Naive B cell (primary cell): ENCODE measurements around the gene CREBBP. TPM values are rescaled to one million over a fixed set of nuclear protein-coding genes. Genes with fewer than 3 reads are reported as not detected.

ENCODE experiments used
- ATAC-seq, 2 donors: fragments of 150-1000 bp; cut with Tn5 transposase; 2 replicates each; pipeline ENCODE4 v1.10.0; 2021; ENCODE audit warnings: low read depth in 2 of 2, mild to moderate bottlenecking in 2 of 2, moderate library complexity in 2 of 2
- DNase-seq: peaks from one replicate; pipeline ENCODE4 v3.0.0; 2022
- H3K27ac Mint-ChIP-seq, 6 donors: one replicate each; pipeline ENCODE4 v1.8.0; 2020 to 2022; ENCODE audit warnings: mild to moderate bottlenecking in 6 of 6, mixed read lengths in 6 of 6, moderate library complexity in 5 of 6, inconsistent platforms in 2 of 6
- H3K27me3 Mint-ChIP-seq, 3 donors: one replicate each; pipeline ENCODE4 v1.8.0; 2021 to 2022; ENCODE audit warnings: mixed read lengths in 3 of 3, mild to moderate bottlenecking in 1 of 3
- H3K36me3 Mint-ChIP-seq, 2 donors: one replicate each; pipeline ENCODE4 v1.8.0; 2020 to 2022; ENCODE audit warnings: mixed read lengths in 2 of 2, inconsistent platforms in 1 of 2, mild to moderate bottlenecking in 1 of 2
- H3K4me1 Mint-ChIP-seq, 3 donors: one replicate each; pipeline ENCODE4 v1.8.0; 2020 to 2022; ENCODE audit warnings: mixed read lengths in 3 of 3, inconsistent platforms in 1 of 3, mild to moderate bottlenecking in 1 of 3, moderate library complexity in 1 of 3
- H3K4me3 Mint-ChIP-seq, 8 donors: one replicate each; pipeline ENCODE4 v1.8.0; 2020 to 2022; ENCODE audit warnings: mild to moderate bottlenecking in 8 of 8, mixed read lengths in 8 of 8, moderate library complexity in 8 of 8, inconsistent platforms in 2 of 8
- H3K9me3 Mint-ChIP-seq, 7 donors: one replicate each; pipeline ENCODE4 v1.8.0; 2020 to 2022; ENCODE audit warnings: mixed read lengths in 7 of 7, mild to moderate bottlenecking in 5 of 7, inconsistent platforms in 2 of 7, moderate library complexity in 1 of 7
- polyA plus RNA-seq, 6 donors: library from polyadenylated mRNA; unstranded; fragments of 300-500 nt; fragmentation: Illumina TruSeq; gene quantifications; one replicate each; pipeline ENCODE4 v1.2.3, GENCODE V29; 2021; ENCODE audit warnings: low read depth in 6 of 6

The CREBBP gene
- polyA plus RNA-seq, 6 donors from 2014 or later, result 2.6 to 23.5 (median 7.2) TPM

GRCh38 chr16:3839402-3840184 is 40.9 kb downstream of the CREBBP start:
- Mint-ChIP-seq H3K27me3 (no peaks in the 10 kb centered on the region), H3K4me3 (no peak overlapping the region), H3K27ac (peak overlapping the region in 1 of 6 donors; percentile 23), H3K36me3 (peaks cover 0 to 1% of the 10 kb centered on the region in 2 donors), H3K4me1 (peaks cover 26 to 54% (median 31%) of the 10 kb centered on the region in 3 donors), H3K9me3 (no peaks in the 10 kb centered on the region)
- DNase-seq (no peak), ATAC-seq (no peak)

DNA sequence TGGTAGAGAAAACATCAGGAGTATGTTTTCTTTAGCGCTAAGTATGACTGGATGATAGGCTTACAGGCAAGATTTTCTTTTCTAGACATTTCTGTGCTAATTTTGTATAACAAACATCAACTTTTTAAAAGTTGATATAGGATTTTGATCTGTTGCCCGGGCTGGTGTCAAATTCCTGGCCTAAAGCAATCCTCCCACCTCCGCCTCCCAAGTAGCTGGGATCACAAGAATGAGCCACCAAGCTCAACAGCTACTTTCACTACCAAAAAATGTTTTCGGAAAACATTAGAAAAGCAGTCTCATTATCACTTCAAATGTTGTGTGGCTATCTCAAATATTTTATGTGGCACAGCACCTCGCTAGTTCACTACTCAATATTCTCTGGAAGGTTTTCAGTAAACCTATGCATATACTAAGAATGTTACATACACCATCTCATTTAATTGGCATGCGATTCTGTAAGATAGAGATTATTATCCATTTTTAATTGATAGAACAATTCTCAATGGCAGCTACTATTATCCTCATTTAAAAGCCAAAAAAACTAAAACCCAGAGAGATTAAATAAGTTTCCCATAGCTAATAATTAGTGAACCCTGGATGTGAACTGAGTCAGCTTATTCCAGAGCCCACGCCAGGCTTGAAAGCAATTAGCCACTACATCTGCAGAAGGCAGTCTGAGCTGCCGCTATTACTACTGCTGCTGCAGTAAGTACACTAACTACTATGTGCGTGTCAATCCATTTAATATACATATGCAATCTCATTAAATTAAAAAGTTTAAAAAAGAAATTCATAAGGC is 41.7 kb downstream of the CREBBP start:
- peak overlapping the region in 2 of 6 donors; percentile 23 to 50 for H3K27ac Mint-ChIP-seq
- H3K4me3 Mint-ChIP-seq, result no peak overlapping the region
- no peak for DNase-seq
- H3K4me1 Mint-ChIP-seq, result peaks cover 29 to 57% (median 36%) of the 10 kb centered on the region in 3 donors
- H3K36me3 Mint-ChIP-seq, result peaks cover 0 to 8% of the 10 kb centered on the region in 2 donors
- H3K9me3 Mint-ChIP-seq, result peaks cover 0 to 1% (median 0%) of the 10 kb centered on the region in 7 donors
- H3K27me3 Mint-ChIP-seq, result no peaks in the 10 kb centered on the region
- ATAC-seq, result no peak

GRCh38 chr16:3837851-3838586 is 42.5 kb downstream of the CREBBP start:
- Mint-ChIP-seq H3K27me3 (no peaks in the 10 kb centered on the region), H3K4me3 (no peak overlapping the region), H3K4me1 (peaks cover 33 to 56% (median 44%) of the 10 kb centered on the region in 3 donors), H3K9me3 (peaks cover 0 to 9% (median 5%) of the 10 kb centered on the region in 7 donors), H3K36me3 (peaks cover 0 to 16% of the 10 kb centered on the region in 2 donors), H3K27ac (peak overlapping the region in 2 of 6 donors; percentile 23 to 78)
- ATAC-seq (no peak), DNase-seq (no peak)

DNA sequence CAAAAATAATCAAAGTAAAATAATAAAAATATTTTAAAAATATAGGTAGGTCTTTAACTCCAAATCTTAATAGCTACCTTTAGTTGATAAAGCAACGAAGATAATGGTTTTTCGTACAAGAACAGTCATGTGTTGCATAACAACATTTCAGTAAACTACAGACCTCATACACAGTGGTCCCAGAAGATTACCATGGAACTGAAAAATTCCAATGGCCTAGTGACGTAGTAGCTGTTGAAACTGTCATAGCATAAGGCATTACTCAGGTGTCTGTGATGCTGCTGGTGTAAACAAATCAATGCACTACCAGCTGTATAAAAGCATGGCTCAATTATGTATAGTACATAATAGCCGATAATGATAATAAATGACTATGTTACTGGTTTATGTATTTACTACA is 43.9 kb downstream of the CREBBP start:
- no peaks in the 10 kb centered on the region for H3K27me3 Mint-ChIP-seq

GRCh38 chr16:3835089-3835602 is 45.4 kb downstream of the CREBBP start:
- Mint-ChIP-seq H3K4me1 (peaks cover 27 to 53% (median 30%) of the 10 kb centered on the region in 3 donors), H3K4me3 (no peak overlapping the region), H3K27me3 (no peaks in the 10 kb centered on the region), H3K27ac (no peak overlapping the region), H3K9me3 (peaks cover 0 to 17% (median 11%) of the 10 kb centered on the region in 7 donors), H3K36me3 (peaks cover 0 to 24% of the 10 kb centered on the region in 2 donors)
- DNase-seq, result no peak
- ATAC-seq, result no peak

More for the DNA sequence above, 43.9 kb downstream of the CREBBP start:
- Mint-ChIP-seq H3K4me1 (peaks cover 27 to 49% (median 37%) of the 10 kb centered on the region in 3 donors), H3K4me3 (no peak overlapping the region), H3K27ac (no peak overlapping the region), H3K36me3 (peaks cover 0 to 24% of the 10 kb centered on the region in 2 donors), H3K9me3 (peaks cover 0 to 17% (median 11%) of the 10 kb centered on the region in 7 donors)
- DNase-seq, result no peak
- no peak for ATAC-seq

GRCh38 chr16:3832668-3833067 is 47.8 kb downstream of the CREBBP start:
- ATAC-seq (no peak), DNase-seq (no peak)
- H3K4me1 Mint-ChIP-seq, result peaks cover 22 to 51% (median 31%) of the 10 kb centered on the region in 3 donors
- H3K27ac Mint-ChIP-seq, result peak overlapping the region in 2 of 6 donors; percentile 27 to 37
- no peak overlapping the region for H3K4me3 Mint-ChIP-seq
- peaks cover 0 to 17% (median 11%) of the 10 kb centered on the region in 7 donors for H3K9me3 Mint-ChIP-seq
- peaks cover 0 to 24% of the 10 kb centered on the region in 2 donors for H3K36me3 Mint-ChIP-seq
- H3K27me3 Mint-ChIP-seq, result no peaks in the 10 kb centered on the region

DNA sequence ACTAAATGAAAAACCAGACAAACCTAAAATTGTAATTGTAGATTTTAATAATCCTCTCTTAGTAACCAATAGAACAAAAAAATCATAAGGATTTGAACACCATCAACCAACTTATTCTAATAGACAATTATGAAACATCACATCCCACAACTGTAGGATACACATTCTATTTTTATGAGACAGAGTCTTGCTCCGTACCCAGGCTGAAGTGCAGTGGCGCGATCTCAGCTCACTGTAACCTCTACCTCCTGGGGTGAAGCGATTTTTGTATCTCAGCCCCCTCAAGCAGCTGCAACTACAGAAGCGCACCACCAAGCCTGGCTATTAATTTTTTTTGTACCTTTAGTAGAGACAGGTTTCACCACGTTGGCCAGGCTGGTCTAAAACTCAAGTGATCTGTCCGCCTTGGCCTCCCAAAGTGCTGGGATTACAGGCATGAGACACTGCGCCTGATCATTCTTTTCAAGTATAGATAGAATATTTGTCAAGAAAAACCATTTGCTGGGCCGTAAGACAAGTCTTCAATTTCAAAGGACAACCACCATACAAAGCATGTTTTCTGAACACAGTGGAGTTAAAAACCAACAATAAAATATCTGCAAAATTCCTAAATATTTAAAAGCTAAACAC is 49.8 kb downstream of the CREBBP start:
- H3K4me3 Mint-ChIP-seq, result no peak overlapping the region
- no peak for DNase-seq
- ATAC-seq, result no peak
- peaks cover 0 to 17% (median 11%) of the 10 kb centered on the region in 7 donors for H3K9me3 Mint-ChIP-seq
- H3K4me1 Mint-ChIP-seq, result peaks cover 32 to 63% (median 43%) of the 10 kb centered on the region in 3 donors
- H3K27me3 Mint-ChIP-seq, result no peaks in the 10 kb centered on the region
- H3K27ac Mint-ChIP-seq, result no peak overlapping the region
- H3K36me3 Mint-ChIP-seq, result peaks cover 0 to 24% of the 10 kb centered on the region in 2 donors

DNA sequence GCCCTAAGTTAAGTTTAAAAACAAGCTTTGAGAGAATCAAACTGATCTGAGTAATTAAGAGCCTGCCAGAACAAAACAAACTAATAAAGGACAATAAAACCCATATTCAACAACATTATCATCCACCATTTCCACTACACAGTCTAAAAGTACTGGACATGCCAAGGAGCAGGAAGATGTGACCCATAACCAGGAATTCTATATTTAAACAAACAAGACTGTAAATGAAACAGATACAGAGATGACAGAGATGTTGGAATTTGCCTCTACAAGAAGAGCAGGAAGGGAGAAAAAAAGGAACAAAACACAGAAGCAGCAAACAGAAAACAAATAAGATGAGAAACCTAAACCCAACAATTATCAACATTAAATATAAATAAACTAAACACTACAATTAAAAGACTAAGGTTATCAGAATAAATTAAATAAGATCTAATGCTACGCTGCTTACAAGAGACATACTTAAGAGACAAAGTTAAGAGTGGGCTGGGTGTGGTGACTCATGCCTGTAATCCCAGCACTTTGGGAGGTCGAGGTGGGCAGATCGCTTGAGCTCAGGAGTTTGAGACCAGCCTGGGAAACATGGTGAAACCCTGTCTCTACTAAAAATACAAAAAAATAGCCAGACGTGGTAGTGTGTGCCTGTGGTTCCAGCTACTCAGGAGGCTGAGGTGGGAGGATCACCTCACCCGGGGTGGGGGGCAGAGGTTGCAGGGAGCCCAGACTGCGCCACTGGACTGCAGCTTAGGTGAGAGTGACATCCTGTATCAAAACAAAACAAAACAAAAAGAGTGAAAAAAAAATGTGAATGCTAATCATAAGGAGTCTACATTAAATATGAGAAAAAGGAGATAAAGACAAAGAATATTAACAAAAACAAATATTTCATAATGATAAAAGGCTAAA is 50.6 kb downstream of the CREBBP start:
- Mint-ChIP-seq H3K27ac (peak overlapping the region in 5 of 6 donors; percentile 14 to 60 (median 42)), H3K36me3 (peaks cover 0 to 24% of the 10 kb centered on the region in 2 donors), H3K4me1 (peaks cover 38 to 70% (median 52%) of the 10 kb centered on the region in 3 donors), H3K9me3 (peaks cover 0 to 17% (median 11%) of the 10 kb centered on the region in 7 donors), H3K27me3 (no peaks in the 10 kb centered on the region), H3K4me3 (peak overlapping the region in 1 of 8 donors; percentile 35)
- DNase-seq, result no peak
- no peak for ATAC-seq

DNA sequence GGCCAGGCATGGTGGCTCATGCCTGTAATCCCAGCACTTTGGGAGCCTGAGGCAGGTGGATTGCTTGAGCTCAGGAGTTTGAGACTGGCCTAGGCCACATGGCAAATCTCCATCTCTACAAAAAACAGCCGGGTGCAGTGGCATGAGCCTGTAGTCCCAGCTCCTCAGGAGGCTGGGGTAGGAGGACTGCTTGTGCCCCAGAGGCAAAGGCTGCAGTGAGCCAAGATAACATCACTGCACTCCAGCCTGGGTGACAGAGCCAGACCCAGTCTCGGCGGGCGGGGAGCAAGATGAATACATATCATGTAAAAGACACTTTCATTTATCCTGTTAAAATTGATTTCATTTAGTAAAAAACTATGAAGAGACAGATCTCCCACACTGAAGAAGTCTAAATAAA is 54.6 kb downstream of the CREBBP start:
- Mint-ChIP-seq H3K27ac (peak overlapping the region in 4 of 6 donors; percentile 36 to 48 (median 40)), H3K4me1 (peaks cover 52 to 89% (median 73%) of the 10 kb centered on the region in 3 donors), H3K9me3 (no peaks in the 10 kb centered on the region), H3K36me3 (peaks cover 0 to 7% of the 10 kb centered on the region in 2 donors), H3K4me3 (peak overlapping the region in 2 of 8 donors; percentile 15 to 40), H3K27me3 (no peaks in the 10 kb centered on the region)
- ATAC-seq, result no peak
- DNase-seq, result no peak

DNA sequence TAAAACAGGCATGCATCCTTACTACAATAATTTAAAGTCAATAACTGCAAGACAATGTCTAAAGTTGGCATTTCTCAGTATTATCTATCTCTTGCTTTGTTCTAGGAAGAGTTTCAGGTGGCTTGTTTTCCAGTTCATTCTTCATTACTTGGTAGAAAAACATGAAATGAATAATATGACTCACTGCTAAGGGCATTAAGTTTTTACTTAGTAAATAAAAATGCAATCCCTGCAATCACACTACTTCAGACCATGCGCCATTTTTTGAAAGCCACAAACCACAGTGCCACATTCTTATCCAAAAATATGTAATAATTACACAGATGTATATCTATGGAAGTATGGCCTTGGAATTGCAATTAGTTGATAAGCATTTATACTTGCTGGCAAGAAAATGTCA is 55.4 kb downstream of the CREBBP start:
- DNase-seq, result no peak
- Mint-ChIP-seq H3K4me3 (peak overlapping the region in 2 of 8 donors; percentile 12 to 22), H3K36me3 (peaks cover 0 to 7% of the 10 kb centered on the region in 2 donors), H3K4me1 (peaks cover 57 to 90% (median 78%) of the 10 kb centered on the region in 3 donors), H3K27ac (peak overlapping the region in 4 of 6 donors; percentile 36 to 60 (median 46)), H3K27me3 (no peaks in the 10 kb centered on the region), H3K9me3 (no peaks in the 10 kb centered on the region)
- ATAC-seq, result no peak

DNA sequence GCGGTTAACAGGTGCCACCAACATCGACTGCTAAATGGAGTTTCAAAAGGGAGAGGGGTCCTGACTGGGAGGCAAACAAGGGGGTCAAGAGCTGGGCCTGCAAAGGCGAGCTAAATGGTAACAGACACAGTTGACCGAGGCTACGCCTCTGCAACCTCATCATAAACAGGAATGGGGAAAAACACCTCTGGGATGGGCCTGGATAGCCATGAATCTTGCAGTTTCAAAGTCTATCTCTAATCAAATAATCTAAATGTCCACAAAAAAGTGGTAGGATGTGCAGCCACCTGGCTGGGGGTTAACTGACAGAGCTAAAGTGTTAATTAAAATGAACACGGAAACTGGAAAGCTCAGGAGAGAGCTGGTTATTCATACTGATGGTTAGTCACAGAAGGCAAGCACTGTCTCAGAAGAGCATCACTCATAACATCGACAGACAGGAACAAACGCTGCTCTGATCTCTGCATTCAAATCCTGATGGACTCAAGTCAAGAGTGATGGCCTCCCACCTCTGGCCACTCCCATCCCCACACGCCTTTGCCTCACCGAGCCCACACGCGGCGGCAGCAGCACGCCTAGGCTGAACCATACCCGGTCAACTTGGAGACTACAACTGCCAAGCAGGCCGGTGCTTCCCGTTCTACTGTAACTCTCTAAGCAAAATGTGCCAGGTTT is 56.3 kb downstream of the CREBBP start:
- H3K9me3 Mint-ChIP-seq, result no peaks in the 10 kb centered on the region
- H3K27me3 Mint-ChIP-seq, result no peaks in the 10 kb centered on the region
- peak overlapping the region; percentile 5 to 82 (median 58) for H3K27ac Mint-ChIP-seq
- no peak for ATAC-seq
- no peak for DNase-seq
- peaks cover 0 to 7% of the 10 kb centered on the region in 2 donors for H3K36me3 Mint-ChIP-seq
- peak overlapping the region in 5 of 8 donors; percentile 4 to 73 (median 33) for H3K4me3 Mint-ChIP-seq
- peaks cover 60 to 90% (median 78%) of the 10 kb centered on the region in 3 donors for H3K4me1 Mint-ChIP-seq
